ENCODE results near the gene CTSZ. TPM values are rescaled to one million over a fixed set of nuclear protein-coding genes. Genes with fewer than 3 reads are reported as not detected.

CTSZ gene
- total RNA-seq, 1 donor = 223 TPM

DNA sequence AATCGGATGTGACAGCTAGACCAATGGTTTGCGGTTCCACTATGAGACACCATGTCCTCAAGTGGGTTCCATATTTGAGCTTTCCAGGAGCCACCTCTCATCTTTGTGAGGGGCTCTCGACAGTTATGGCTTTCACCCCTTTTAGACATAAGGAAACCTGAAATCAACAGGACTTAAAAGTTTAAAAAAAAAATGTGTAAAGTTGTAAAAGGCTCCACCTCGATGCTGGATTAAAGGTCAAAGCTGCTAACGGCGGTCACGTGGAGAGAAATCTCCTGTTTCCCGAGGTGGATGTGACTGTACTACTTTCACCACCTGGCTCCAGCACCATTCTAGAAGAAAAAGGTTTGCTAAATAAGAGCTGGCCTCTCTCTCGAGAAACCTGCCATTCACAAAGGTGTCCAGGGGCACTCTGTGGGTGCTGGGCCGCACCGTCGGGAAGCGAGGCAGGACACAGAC, 24.5 kb upstream of the CTSZ start:
- Histone ChIP-seq H3K4me1 (ENCODE audit: insufficient read depth, low read length) (peaks cover 47% of the 10 kb centered on the region), H4K20me1 (ENCODE audit: insufficient read depth, low read length) (peaks cover 23% of the 10 kb centered on the region), H2AFZ (ENCODE audit: low read length) (peak overlapping the region; percentile 80), H3K79me2 (ENCODE audit: insufficient read depth, low read length) (peaks cover 63% of the 10 kb centered on the region), H3K9me3 (ENCODE audit: low read depth, low read length) (no peaks in the 10 kb centered on the region), H3K4me3 (ENCODE audit: insufficient read depth, low read length) (peak overlapping the region; percentile 88), H3K27ac (ENCODE audit: low read depth, low read length) (peak overlapping the region; percentile 78), H3K27me3 (ENCODE audit: insufficient read depth, low read length) (no peaks in the 10 kb centered on the region), H3K36me3 (ENCODE audit: insufficient read depth, low read length) (peaks cover 38% of the 10 kb centered on the region), H3K4me2 (ENCODE audit: insufficient read depth, low read length) (peak overlapping the region; percentile 90)
- no peak for DNase-seq (ENCODE audit: insufficient read length, low spot score, missing footprints)
- no peak for TF ChIP-seq CTCF (IDR thresholded peaks at IDR 0.05; ENCODE audit: extremely low read depth, low read depth, low read length)

DNA sequence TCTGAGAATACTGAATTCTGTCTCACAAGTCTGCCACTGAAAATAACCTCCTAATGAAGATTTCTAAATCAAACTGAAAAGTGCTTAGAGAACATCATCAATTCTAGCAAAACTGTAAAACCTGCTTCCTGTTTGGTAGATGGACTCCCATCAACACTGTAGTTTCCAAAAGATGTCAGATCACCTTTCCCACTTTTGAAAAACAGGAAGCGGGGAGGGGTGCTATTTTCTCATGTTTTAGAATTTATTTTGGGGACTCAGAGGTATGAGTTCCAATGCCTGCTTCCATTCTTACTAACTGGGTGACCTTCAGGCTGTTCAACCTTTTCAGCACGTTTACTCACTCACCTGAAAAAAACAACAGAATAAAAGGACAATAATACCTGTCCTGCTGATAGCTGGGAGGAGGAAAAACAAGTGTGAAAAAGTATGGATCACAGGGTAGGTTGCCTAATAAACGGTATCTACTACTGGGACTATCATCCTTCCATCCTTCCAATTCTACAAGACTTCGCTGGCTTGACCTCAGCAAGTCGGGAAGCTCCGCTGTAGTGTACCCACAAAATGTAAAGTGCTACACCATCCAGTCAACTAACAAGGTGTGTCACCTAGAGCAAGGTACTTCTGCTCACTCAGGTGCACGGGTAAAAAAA, 24.0 kb upstream of the CTSZ start:
- DNase-seq (ENCODE audit: insufficient read length, low spot score, missing footprints) = no peak
- peak overlapping the region; percentile 90 for H3K4me2 ChIP-seq (ENCODE audit: insufficient read depth, low read length)
- peaks cover 47% of the 10 kb centered on the region for H3K4me1 ChIP-seq (ENCODE audit: insufficient read depth, low read length)
- no peak overlapping the region for H2AFZ ChIP-seq (ENCODE audit: low read length)
- peaks cover 35% of the 10 kb centered on the region for H3K36me3 ChIP-seq (ENCODE audit: insufficient read depth, low read length)
- TF ChIP-seq CTCF (IDR thresholded peaks at IDR 0.05; ENCODE audit: extremely low read depth, low read depth, low read length) = no peak
- H3K79me2 ChIP-seq (ENCODE audit: insufficient read depth, low read length) = peaks cover 66% of the 10 kb centered on the region
- peaks cover 23% of the 10 kb centered on the region for H4K20me1 ChIP-seq (ENCODE audit: insufficient read depth, low read length)
- peak overlapping the region; percentile 88 for H3K4me3 ChIP-seq (ENCODE audit: insufficient read depth, low read length)
- H3K27me3 ChIP-seq (ENCODE audit: insufficient read depth, low read length) = no peaks in the 10 kb centered on the region
- no peaks in the 10 kb centered on the region for H3K9me3 ChIP-seq (ENCODE audit: low read depth, low read length)
- H3K27ac ChIP-seq (ENCODE audit: low read depth, low read length) = peak overlapping the region; percentile 78

DNA sequence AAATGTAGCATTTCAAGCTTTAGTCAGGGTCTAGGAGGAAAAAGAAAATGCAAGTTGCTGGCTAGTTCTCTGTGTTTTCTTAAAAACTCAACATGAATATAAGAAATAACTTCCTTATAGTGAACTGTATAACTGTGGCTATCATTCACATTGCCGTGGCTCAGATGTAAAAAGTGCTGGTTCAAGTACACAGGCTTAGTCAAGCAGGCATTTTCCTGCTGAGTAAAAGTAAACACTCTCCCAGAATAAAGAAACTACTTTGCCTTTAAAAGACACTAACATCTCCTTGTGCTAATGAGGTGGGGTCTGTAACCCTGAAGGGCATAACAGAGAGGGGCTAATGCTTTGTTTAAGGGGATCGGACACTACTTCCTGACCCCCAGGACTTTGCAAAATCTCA, 21.8 kb upstream of the CTSZ start:
- H3K27ac ChIP-seq (ENCODE audit: low read depth, low read length) = peak overlapping the region; percentile 52
- peaks cover 36% of the 10 kb centered on the region for H3K36me3 ChIP-seq (ENCODE audit: insufficient read depth, low read length)

More for the DNA sequence above, 21.8 kb upstream of the CTSZ start:
- H3K4me1 ChIP-seq (ENCODE audit: insufficient read depth, low read length) = peaks cover 47% of the 10 kb centered on the region
- no peak for DNase-seq (ENCODE audit: insufficient read length, low spot score, missing footprints)
- peaks cover 78% of the 10 kb centered on the region for H3K79me2 ChIP-seq (ENCODE audit: insufficient read depth, low read length)
- no peaks in the 10 kb centered on the region for H3K27me3 ChIP-seq (ENCODE audit: insufficient read depth, low read length)
- no peak overlapping the region for H2AFZ ChIP-seq (ENCODE audit: low read length)
- peaks cover 31% of the 10 kb centered on the region for H4K20me1 ChIP-seq (ENCODE audit: insufficient read depth, low read length)
- H3K9me3 ChIP-seq (ENCODE audit: low read depth, low read length) = no peaks in the 10 kb centered on the region
- peak overlapping the region; percentile 61 for H3K4me3 ChIP-seq (ENCODE audit: insufficient read depth, low read length)
- H3K4me2 ChIP-seq (ENCODE audit: insufficient read depth, low read length) = peak overlapping the region; percentile 84
- TF ChIP-seq CTCF (IDR thresholded peaks at IDR 0.05; ENCODE audit: extremely low read depth, low read depth, low read length) = no peak

Measured in osteoblast (primary cell).